HG02884 (cell line): ENCODE results near the gene PBX4.
A peak's percentile ranks its signal among the peaks of the same experiment; 100 is the strongest.
"Not testable (repeated sequence)": the region's sequence is repeated elsewhere in the genome, so short reads cannot be mapped to it uniquely, and the experiment has no call there.

Experiments used
- ATAC-seq: cut with Tn5 transposase; IDR thresholded peaks from one replicate; pipeline ENCODE4 v1.9.1; 2021; ENCODE audit warnings: mild to moderate bottlenecking, moderate library complexity; ENCODE audit not compliant: unreplicated experiment

The PBX4 gene, protein sequence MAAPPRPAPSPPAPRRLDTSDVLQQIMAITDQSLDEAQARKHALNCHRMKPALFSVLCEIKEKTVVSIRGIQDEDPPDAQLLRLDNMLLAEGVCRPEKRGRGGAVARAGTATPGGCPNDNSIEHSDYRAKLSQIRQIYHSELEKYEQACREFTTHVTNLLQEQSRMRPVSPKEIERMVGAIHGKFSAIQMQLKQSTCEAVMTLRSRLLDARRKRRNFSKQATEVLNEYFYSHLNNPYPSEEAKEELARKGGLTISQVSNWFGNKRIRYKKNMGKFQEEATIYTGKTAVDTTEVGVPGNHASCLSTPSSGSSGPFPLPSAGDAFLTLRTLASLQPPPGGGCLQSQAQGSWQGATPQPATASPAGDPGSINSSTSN

GRCh38 chr19:19618219-19619051 lies at the start of gene PBX4:
Gene PBX4, minus strand, starts transcription at chr19:19618687. Its CDS starts 58 bp downstream, at chr19:19618629.
- ATAC-seq, result peak; percentile 96

DNA sequence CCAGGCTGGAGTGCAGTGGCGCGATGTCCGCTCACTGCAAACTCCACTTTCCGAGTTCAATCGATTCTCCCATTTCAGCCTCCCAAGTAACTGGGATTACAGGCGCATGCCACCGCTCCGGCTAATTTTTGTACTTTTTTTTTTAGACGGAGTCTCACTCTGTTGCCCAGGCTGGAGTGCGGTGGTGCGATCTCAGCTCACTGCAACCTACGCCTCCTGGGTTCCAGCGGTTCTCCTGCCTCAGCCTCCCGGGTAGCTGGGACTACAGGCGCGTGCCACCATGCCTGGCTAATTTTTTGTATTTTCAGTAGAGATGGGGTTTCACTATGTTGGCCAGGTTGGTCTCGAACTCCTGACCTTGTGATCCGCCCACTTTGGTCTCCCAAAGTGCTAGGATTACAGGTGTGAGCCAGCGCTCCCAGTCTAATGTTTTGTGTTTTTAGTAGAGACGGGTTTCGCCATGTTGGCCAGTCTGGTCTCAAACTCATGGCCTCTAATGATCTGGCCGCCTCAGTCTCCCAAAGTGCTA lies 47.0 kb upstream of the PBX4 start:
- not testable (repeated sequence) for ATAC-seq

DNA sequence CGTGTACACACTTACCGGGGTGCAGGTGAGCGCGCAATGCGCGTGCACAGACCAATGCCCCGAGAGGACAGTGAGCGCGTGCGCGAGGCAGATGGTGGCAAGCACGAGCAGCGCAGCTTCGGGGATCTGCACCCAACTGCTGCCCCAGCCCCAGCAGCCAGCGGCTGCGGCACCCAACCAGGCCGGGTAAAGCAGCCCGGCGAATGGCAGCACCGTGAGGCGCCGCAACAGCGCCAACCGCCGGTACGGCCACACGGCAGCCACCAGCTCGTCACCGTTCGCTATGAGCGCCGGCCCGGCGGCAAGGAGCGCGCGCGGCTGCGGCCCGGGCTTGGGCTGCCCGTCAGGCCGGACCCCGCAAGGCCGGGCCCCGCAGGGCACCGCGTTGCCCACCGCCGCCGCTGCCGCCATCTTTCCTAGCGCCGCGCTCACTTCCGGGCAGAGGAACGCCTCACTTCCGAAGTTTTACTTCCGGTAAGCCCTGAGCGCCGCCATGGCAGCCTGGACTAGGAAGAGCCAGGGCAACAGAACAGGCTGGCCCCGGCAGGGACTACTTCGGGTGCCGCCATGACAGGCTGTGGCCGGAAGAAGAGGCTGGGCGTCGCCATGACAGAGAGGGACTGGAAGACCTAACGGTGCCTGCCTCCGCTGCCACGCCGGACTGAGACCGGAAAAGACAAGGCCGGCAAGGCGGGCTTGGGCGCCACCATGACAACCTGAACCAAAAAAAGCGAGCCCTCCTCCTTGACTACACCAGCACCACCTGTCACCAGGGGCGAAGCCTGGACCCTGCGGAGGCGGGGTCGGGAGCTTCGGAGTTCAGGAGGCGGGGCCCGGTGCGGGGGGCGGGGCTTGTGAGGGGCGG lies 45.0 kb upstream of the PBX4 start, which contains the start of gene ATP13A1:
ATP13A1 (minus strand) TSS at position 421 of the 865 bp plus-strand sequence; CDS start at position 411, 10 bp downstream.
- peak; percentile 65 for ATAC-seq

GRCh38 chr19:19662871-19663255 lies 44.4 kb upstream of the PBX4 start:
- ATAC-seq, result no peak

GRCh38 chr19:19662344-19662743 lies 43.9 kb upstream of the PBX4 start:
- no peak for ATAC-seq

GRCh38 chr19:19661675-19662251 lies 43.3 kb upstream of the PBX4 start:
- peak; percentile 45 for ATAC-seq

- ATAC-seq, result no peak
Observed at GRCh38 chr19:19661141-19661674, 42.7 kb upstream of the PBX4 start.

DNA sequence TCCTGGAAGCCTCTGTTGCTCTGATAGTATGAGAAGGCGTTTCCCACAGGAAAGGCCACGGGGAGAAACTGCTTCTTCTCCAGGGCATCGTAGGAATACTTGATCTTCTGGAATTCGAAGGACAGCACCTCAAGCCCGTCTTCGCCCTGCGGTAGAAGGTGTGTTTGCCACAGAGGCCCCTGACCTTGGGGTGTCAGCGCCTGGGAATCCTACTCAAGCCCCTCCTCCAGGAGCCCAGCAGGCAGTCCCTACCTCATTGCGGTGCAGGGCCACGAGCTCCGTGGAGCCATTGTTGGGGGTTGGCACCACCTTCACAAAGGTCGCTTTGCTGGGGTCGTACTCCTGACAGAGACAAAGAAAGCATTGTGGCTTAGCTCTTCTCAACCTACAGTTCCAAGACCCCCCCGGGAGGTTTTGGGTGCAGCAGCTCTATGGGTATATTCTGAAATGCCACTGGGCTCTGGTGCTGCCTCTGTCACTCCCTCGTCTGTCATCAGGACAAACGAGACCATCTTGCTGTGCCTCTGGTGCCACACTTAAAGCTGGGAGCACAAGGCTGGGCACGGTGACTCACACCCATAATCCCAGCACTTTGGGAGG lies 41.3 kb upstream of the PBX4 start:
- no peak for ATAC-seq

- ATAC-seq, result no peak
Observed at GRCh38 chr19:19657397-19657783, 38.9 kb upstream of the PBX4 start.

GRCh38 chr19:19656451-19657396 lies 38.2 kb upstream of the PBX4 start:
- no peak for ATAC-seq

GRCh38 chr19:19655641-19656343 lies 37.3 kb upstream of the PBX4 start:
- ATAC-seq, result no peak

DNA sequence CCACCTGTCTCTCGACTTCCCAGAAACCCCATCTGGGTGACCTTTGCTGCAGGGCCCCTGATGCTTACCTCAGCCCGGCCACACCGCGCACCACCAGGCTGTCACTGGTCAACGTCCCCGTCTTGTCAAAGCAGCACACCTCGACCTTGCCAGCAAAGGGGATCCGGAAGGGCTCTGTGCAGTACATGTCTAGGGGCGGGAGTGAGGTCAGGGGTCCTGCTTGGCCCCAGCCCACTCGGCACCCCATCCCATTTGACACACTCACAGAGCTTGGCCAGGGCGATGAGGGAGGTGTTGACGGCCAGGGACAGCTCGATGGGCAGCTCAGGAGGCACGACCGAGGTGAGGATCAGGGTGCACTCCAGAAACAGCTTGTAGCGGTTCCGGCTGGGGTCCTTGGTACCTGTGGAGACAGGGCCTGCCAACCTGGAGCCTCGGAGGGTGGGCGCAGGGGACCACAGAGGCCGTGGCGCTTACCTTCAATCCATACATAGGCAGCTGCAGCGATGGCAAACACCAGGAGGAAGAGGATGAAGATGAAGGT lies 36.6 kb upstream of the PBX4 start:
- no peak for ATAC-seq

DNA sequence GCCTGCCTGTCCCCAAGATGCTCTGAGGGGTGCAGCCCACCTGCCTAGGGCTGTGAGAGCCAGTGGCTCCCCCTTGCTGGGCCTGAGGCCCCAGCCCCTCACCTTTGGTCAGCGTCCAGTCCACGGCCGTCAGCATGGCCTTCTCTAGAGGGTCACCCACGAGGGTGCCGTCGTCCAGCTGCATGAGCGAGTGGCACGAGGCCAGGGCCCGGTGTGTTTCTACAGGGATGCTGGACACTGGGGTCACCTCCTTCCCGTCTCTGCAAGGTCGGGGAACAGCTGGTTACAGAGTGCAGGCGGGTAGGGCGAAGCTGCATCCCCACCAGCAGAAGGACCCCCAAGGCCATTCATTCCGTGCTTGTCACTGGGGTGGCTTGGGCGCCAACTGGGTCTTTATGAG lies 36.0 kb upstream of the PBX4 start:
- ATAC-seq, result no peak

DNA sequence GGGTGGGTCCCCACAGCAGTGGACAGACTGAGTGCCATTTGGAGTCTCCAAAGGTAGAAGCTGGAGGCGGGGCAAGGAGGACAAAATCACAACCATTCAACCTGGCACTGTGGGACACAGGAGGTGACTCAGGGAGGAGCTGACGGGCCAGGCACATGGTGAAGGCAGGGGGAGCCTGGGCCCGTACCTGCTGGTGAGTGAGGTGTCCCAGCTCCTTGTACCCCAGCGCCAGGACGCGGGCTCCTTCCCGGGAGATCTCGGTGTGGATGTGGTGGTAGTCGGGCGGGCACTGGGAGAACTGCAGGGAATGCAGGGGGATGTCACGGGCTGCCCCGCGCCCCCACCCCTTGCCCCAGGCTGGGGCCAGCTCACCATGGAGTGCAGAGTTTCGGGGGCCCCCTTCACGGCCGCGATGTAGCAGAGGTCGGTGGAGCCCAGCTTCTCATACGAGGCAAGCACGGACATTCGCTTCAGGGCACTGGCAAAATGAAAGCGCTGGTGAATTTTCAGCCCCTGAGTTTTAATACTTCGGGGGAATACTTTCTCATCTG lies 35.2 kb upstream of the PBX4 start:
- ATAC-seq, result no peak

DNA sequence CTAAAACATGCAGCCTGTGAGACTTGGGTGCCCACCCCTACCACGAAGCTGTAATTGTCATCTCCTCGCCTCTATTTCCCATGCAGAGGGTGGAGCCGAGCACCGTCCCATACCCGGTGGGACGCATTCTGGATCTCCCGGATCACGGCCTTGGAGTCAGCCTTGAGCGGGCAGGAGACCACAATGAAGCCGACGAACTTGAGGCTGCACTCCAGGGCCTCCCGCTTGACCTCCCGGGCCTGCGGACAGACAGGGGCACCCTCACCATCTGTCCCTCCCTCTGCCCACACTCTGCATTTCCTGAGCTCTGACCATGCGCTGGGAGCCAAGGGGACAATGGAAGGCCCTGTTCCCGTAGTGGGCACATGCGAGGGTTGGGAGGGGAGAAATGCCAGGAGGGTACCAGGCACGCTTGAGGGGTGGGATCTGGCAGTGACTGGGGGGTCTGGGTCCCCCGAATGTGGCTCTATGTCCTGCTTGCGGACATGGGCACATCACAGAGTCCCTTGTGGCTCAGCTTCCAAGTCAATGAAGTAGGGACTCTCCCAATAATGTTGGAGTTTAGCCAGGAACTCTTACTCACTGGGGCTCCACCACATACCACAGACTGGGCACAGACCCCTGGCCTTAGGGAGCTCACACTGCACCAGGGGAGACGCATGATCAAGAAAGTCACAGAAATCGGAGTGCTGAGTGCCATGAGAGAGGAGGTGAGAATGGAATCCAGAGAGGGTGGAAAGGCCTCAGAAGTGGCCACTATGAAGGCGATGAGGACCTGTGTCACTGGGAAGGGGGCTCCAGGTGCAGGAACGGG lies 34.2 kb upstream of the PBX4 start:
- no peak for ATAC-seq

- no peak for ATAC-seq
Observed at GRCh38 chr19:19651076-19651475, 32.6 kb upstream of the PBX4 start.

DNA sequence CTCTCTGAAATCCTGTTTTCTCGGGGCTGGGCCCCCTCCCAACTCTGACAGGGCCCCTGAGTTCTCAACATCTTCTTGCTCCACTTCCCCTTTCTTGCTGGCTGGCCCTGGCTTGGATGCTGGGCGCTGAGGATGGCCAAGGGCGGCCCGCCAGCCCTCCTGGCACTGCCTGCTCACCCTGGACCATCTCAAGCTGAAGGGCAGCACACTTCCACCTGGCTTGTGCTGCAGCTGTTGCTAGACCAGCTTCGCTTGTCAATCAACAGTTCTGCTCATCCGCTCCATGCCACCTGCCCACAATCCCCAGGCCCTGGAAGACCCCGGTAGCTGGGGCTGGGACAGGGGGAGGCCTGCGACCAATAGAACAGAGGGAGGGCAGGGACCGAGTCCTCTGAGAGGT lies 31.8 kb upstream of the PBX4 start:
- ATAC-seq, result no peak
